Right kidney (tissue), 1 donor: ENCODE data around the gene UBL5.
"Not testable (repeated sequence)": the region's sequence is repeated elsewhere in the genome, so short reads cannot be mapped to it uniquely, and the experiment has no call there.

Experiments used
- DNase-seq: peaks from one replicate; pipeline ENCODE4 v3.0.0-alpha.2; 2016

Gene UBL5

DNA sequence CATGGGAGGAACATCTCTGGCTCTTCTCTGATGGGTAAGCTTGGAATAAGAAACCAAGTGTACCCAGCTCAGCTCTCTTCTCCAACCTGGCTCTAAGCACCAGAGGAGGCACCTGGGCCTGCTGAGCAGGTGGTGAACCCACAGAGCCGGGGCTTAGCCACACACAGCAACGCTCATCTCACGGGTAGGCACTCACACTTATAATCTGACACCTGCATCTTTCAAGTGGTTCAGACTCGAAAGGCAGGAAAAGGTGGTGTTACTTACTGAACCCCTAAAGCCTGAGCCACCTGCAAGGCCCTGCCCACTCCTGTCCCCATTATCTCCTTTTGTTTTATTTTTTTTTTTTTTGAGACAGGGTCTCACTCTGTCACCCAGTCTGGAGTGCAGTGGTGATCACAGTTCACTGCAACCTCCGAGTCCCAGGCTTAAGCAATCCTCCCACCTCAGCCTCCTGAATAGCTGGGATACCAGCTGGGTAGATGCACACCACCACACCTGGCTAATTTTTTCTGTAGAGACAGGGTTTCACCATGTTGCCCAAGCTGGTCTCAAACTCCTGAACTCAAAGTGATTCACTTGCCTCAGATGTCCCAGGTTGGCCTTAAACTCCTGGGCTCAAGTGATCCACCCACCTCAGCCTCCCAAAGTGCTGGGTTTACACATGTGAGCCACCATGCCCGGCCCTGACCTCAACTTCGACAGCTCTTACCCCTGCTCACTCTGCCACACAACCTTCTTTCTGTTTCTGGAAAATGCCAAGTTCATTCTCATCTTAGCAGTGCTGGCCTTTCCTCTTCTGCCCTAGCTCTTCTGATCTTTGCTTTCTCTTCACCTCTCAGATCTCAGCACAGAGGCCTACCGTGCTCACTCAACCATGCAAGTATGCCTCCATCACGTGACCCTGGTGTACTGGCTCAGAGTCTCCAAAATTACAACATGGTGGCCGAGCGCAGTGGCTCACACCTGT, 18.6 kb upstream of the UBL5 start:
- DNase-seq = no peak

DNA sequence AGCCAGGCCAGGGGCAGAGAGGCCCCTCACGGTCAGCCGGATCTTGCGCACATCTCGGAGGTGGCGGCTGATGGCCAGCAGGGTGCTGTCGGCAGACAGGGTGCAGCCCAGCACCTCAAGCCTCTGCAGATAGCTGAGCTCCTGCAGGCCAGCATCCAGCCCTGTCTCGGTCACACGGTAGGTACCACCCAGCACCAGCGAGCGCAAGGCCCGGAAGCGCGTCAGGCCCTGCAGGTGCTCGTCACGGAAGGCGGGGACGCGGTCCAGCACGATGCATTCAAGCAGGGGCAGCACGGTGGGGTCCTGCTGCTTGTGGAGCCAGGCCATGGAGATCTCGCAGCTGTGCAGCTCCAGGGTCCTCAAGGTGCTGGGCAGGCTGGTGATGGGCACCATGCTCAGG, 16.6 kb upstream of the UBL5 start:
- DNase-seq = no peak

DNA sequence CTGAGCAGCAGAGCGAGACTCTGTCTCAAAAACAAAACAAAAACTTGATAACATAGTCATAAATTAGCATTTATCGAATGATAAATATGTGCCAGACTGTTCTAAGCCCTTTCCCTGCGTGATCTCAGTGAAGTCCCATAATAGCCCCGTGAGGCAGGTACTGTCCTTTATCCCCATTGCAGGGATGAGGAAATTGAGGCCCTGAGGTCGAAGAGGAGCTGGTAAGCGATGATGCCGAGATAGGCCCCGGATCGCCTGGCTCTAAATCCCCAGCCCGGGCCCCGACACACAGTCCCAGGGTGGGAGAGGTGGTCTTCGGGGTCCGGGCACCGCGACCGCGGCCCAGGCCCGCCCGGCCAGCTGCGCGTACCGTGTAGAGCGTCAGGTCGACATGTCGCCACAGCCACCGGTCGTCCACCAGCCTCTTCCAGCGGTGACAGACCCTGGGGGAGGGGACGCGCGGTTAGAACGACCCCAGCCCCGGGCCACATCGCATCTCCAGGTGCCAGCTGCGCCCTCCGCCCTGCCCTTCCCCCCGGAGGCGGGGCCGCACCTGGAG, 9.5 kb upstream of the UBL5 start:
- no peak for DNase-seq

GRCh38 chr19:9818734-9819595, 8.8 kb upstream of the UBL5 start, which contains the start of gene FBXL12:
TSS of gene FBXL12 (minus strand) at chr19:9819079. CDS start at chr19:9818813, 266 bp downstream.
- peak; percentile 99 for DNase-seq

DNA sequence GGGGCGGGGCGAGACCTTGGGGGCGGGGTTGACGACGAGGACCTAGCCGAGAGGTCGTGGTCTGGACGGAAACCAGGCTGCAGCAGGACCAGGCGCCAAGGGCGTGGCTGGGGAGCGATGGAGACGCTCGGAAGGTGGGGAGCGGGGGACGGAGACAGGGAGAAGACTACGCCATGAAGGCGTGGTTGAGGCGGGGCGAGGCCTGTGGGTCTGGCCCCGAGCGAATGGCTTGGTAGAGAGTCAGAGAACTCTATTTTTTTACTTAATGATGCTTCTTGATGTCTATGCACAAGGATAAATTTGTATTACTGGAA, 8.2 kb upstream of the UBL5 start:
- peak; percentile 73 for DNase-seq

- DNase-seq = not testable (repeated sequence)
Measured at GRCh38 chr19:9820034-9820433, 7.7 kb upstream of the UBL5 start.

DNA sequence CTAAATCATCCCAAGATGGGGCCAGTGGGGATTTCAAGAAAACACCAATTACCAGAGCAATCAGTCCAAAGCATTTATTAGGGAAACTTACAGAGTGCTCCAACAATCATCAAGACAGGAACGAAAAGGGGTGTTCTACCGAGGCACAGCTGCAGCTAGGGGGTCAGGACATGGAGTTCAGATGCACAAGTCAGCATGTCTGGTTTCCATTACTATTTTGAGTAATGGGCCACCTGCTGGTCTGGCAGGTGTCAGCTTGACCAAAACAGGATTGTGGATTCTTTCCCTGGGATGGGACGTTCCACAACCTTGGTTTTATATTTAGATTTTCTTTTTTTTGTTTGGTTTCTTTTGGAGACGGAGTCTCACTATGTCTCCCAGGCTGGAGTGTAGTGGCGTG, 3.9 kb upstream of the UBL5 start:
- DNase-seq = no peak

DNA sequence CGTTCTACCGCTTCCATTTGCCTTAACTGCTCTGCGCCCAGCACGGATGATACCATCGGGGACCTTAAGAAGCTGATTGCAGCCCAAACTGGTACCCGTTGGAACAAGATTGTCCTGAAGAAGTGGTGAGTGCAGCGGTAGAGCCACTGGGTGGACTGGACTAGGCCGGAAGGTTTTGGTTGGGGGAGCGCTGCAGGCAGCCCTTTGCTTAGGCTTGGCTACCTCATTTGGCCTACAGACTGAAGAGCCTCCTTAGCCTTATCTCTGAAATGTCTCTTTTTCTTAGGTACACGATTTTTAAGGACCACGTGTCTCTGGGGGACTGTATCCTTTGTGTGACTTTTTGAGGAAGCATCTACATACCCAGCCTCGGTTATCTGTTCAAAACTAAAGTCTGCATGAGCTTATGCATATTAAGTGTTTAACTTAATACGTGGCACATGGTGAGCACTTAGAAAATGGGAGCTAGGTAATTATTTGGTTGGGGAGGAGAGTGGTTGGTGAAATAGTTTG, 889 bp downstream of the UBL5 start:
- no peak for DNase-seq

DNA sequence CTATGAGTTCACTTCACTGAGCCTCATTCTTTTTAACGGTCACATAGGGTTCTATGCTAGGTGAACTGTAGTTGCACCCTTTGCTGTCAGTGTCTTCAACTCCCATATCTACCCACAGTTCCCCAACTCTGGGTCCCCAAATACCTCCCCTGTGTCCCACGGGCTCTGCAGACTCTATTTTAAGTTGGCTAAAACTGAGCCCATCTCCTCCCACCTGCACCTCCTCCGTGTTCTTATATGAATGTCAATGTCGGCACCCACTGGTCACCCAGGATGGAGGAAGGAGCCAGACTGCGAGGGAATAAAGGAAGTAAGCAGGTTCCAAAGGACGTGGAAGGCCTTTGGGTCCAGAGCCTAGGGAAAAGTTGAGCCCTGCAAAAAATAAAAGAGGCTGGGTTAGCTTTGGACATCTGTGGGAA, 6.6 kb downstream of the UBL5 start:
- DNase-seq = no peak

- DNase-seq = peak; percentile 95
Measured at GRCh38 chr19:9834726-9835506, 7.2 kb downstream of the UBL5 start, which contains the start of gene PIN1. TSS of gene PIN1 (plus strand) at chr19:9835318. CDS start at chr19:9835345, 27 bp downstream.

GRCh38 chr19:9835507-9835949, 7.8 kb downstream of the UBL5 start:
- DNase-seq = no peak

- no peak for DNase-seq
Measured at GRCh38 chr19:9836021-9836420, 8.3 kb downstream of the UBL5 start.

DNA sequence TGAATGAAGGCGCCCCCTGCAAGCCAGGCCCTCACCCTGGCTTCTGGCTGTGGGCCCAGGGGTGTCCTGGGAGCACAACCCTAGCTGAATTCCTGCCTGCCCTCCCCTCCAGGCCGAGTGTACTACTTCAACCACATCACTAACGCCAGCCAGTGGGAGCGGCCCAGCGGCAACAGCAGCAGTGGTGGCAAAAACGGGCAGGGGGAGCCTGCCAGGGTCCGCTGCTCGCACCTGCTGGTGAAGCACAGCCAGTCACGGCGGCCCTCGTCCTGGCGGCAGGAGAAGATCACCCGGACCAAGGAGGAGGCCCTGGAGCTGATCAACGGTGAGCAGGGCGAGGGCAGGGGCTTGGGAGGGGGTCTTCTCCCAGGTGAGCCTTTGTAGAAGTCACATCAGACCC, 10.6 kb downstream of the UBL5 start:
- no peak for DNase-seq

- no peak for DNase-seq
Measured at GRCh38 chr19:9839415-9839814, 11.7 kb downstream of the UBL5 start.

DNA sequence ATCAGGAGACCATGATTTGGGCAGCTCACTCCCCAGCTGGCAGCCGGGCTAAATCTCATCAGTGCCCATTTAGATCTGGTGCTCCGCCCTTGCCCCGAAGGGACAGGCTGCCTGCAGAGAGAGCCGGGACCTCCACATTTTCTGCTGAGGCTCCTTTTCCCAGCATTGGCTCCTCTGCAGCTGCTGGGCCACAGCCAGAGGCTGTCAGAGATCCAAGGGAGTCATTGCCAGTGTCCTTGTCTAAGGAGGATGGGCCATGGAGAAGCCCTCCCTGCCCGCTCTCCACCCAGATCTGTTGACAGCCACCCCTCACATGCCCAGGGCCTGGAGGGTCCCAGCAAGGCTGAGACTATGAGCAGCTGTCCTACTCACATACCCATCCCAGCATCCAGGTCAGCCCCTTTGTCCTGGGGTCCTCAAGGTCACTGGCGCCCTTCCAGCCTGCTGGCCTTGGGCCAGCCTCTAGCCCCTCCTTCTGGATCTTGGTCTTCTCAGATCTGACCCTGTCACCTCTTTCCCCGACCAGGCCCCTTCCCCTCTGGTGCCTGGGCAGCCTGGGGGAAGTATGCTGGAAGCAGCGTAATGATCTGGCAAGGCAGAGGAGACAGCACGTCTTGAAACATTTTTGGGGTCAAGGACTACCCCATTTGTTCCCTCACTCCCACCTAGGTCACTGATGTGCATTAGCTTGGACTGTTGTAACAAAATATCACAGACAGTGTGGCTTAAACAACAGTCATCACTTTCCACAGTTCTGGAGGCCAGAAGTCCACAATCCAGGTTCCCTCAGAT, 15.3 kb downstream of the UBL5 start:
- DNase-seq = no peak

GRCh38 chr19:9843626-9844273, 16.0 kb downstream of the UBL5 start:
- DNase-seq = not testable (repeated sequence)

GRCh38 chr19:9847087-9847671, 19.5 kb downstream of the UBL5 start:
- no peak for DNase-seq

- DNase-seq = no peak
Measured at GRCh38 chr19:9848060-9848459, 20.3 kb downstream of the UBL5 start.

GRCh38 chr19:9848762-9849161, 21.0 kb downstream of the UBL5 start:
- DNase-seq = no peak

DNA sequence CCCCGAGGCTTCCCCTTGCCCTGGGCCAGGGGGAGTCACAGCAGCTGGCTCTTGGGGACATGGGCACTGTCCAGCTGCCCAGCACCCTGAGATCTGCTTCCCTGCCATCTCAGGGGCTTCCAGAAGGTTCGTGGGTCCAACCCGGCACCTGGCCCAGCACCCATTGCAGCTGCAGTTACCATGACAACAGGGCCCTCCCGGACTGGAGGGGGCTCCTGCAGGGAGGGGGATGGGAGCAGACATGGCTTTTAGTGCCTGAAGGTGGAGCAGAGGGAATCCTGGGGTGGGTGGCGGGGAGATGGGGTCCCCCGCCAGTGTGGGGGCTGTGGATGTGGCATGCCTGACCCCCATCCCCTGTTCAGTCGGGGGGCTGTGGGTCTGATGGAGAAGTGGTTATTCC, 22.1 kb downstream of the UBL5 start:
- DNase-seq = peak; percentile 39
